ACC112 (cell line): ENCODE measurements around the gene GIMAP4.

Experiments used
- H2AFZ ChIP-seq: fragments of 200-600 bp; sonication (generic); one replicate; pipeline ENCODE4 v1.6.0; 2017; ENCODE audit warnings: antibody characterized with exemption, low read length; ENCODE audit not compliant: unreplicated experiment
- H3K27ac ChIP-seq: fragments of 200-600 bp; sonication (generic); 2 replicates; pipeline ENCODE4 v1.5.1; 2014; ENCODE audit warnings: low read depth, mild to moderate bottlenecking, antibody characterized with exemption, low read length, moderate library complexity
- H3K27me3 ChIP-seq: fragments of 200-600 bp; sonication (generic); 2 replicates; pipeline ENCODE4 v1.6.1; 2014; ENCODE audit warnings: mild to moderate bottlenecking, antibody characterized with exemption, low read length, moderate library complexity, mixed read lengths; ENCODE audit not compliant: insufficient read depth
- H3K36me3 ChIP-seq: fragments of 200-600 bp; sonication (generic); 2 replicates; pipeline ENCODE4 v1.6.1; 2016; ENCODE audit warnings: mild to moderate bottlenecking, antibody characterized with exemption, low read length, moderate library complexity, mixed read lengths; ENCODE audit not compliant: insufficient read depth
- H3K4me1 ChIP-seq: fragments of 200-600 bp; sonication (generic); one replicate; pipeline ENCODE4 v1.6.1; 2016; ENCODE audit warnings: low read length, mixed read lengths; ENCODE audit not compliant: insufficient read depth, unreplicated experiment, control insufficient read depth
- H3K4me3 ChIP-seq: fragments of 200-600 bp; sonication (generic); 2 replicates; pipeline ENCODE4 v1.5.1; 2014; ENCODE audit warnings: mild to moderate bottlenecking, low read depth, low read length
- H3K79me2 ChIP-seq: fragments of 200-600 bp; sonication (generic); one replicate; pipeline ENCODE4 v1.6.0; 2016; ENCODE audit warnings: low read length; ENCODE audit not compliant: control insufficient read depth, unreplicated experiment, insufficient read depth

Gene GIMAP4

DNA sequence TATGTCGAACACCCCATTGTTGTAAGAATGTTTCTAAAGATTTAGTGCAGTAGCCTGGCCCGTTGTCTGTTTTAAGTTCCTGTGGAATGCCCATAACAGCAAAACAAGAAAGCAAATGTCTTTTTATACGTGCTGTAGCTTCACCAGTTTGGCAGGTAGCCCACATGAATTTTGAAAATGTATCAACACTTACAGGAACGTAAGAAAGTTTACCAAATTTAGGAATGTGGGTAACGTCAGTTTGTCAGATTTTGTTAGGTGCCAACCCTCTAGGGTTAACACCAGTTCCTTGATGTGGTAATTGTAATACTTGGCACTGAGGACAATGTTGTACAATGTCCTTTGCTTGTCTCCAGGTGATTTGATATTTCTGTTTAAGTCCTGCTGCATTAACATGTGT lies 3.2 kb upstream of the GIMAP4 start:
- H2AFZ ChIP-seq = no peak overlapping the region
- H3K27ac ChIP-seq = no peak overlapping the region
- no peaks in the 10 kb centered on the region for H3K27me3 ChIP-seq
- H3K79me2 ChIP-seq = no peaks in the 10 kb centered on the region
- no peaks in the 10 kb centered on the region for H3K4me1 ChIP-seq
- H3K36me3 ChIP-seq = no peaks in the 10 kb centered on the region
- H3K4me3 ChIP-seq = no peak overlapping the region

DNA sequence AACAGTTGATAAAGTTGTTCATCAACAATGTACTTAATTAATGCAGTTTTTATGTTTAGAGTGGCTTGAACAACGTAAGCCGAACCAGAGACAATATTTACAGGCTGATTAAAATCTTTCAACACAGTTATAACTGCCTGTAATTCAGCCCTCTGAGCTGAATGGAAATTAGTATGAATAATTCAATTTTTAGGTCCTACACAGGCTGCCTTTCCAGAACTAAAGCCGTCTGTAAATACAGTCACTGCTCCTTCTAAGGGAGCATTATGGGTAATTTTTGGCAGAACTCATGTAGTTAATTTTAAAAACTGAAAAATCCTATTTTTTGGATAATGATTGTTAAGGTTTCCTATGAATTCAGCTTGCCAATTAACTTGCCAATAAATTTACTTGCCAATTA lies 2.6 kb upstream of the GIMAP4 start:
- H3K4me1 ChIP-seq = no peaks in the 10 kb centered on the region
- H3K27ac ChIP-seq = no peak overlapping the region
- H3K36me3 ChIP-seq = no peaks in the 10 kb centered on the region
- H3K27me3 ChIP-seq = no peaks in the 10 kb centered on the region
- H2AFZ ChIP-seq = no peak overlapping the region
- no peak overlapping the region for H3K4me3 ChIP-seq
- no peaks in the 10 kb centered on the region for H3K79me2 ChIP-seq

DNA sequence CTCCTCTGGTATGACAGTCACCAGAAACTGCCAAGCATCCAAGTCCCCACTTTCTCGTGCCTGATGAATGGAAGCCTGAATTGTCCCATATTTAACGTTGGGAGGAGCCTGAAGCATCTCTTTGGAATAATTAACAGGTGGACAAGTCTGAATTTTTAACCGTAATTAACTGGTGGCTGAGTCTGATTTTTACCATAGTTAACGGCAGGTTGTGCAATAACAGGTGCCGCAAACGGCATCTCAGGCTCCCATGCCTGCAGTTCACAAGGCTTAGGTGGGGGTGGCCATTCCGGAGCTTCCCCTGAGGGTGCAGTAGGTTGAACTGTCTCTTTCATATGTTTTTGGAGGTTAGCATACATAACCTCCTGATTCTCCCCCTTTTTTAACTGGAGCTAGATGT lies 2.0 kb upstream of the GIMAP4 start:
- no peak overlapping the region for H3K27ac ChIP-seq
- no peaks in the 10 kb centered on the region for H3K36me3 ChIP-seq
- no peaks in the 10 kb centered on the region for H3K4me1 ChIP-seq
- H2AFZ ChIP-seq = no peak overlapping the region
- H3K27me3 ChIP-seq = no peaks in the 10 kb centered on the region
- H3K4me3 ChIP-seq = no peak overlapping the region
- H3K79me2 ChIP-seq = no peaks in the 10 kb centered on the region

DNA sequence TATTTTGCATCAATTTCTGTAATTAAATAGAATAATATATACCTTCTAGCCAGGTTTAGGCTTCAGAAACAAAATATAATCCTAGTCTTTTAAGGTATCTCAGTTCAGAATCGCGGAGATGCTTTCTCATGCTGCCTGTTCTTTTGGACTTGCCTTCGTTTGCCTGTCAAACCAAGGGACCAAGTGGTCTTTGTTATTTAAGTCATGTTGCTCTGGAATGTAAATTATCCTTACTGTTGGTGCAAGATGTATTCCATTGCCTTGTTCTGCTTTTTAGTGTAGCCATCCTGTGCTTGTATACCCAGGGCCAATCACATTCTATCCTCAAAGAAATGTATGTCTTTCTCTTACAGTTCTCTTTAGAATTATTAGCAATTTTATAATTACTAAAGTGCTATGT lies 1.1 kb upstream of the GIMAP4 start:
- no peak overlapping the region for H2AFZ ChIP-seq
- no peak overlapping the region for H3K4me3 ChIP-seq
- no peaks in the 10 kb centered on the region for H3K36me3 ChIP-seq
- H3K4me1 ChIP-seq = no peaks in the 10 kb centered on the region
- no peaks in the 10 kb centered on the region for H3K27me3 ChIP-seq
- H3K79me2 ChIP-seq = no peaks in the 10 kb centered on the region
- H3K27ac ChIP-seq = no peak overlapping the region

DNA sequence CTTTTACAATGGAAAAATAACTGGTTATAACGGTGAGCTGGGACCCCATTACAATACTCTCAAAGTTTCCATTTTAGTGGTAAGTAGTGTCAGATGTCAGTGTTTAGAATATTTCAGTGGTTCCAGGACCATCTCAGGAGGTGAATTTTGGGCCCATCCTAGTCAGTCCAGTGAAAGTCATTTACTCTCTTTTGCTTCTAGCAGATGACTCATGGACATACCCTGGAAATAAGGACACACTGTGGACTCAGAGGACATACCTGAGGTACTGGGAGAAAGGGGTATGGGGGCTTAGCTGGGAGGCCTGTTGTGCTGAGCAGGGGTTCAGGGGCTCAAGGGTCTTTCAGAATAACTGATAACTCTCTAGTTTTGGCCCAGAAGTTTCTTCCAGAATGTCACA lies 618 bp upstream of the GIMAP4 start:
- Histone ChIP-seq H3K27me3 (no peaks in the 10 kb centered on the region), H3K79me2 (no peaks in the 10 kb centered on the region), H2AFZ (no peak overlapping the region), H3K4me3 (no peak overlapping the region), H3K4me1 (no peaks in the 10 kb centered on the region), H3K27ac (no peak overlapping the region), H3K36me3 (no peaks in the 10 kb centered on the region)

DNA sequence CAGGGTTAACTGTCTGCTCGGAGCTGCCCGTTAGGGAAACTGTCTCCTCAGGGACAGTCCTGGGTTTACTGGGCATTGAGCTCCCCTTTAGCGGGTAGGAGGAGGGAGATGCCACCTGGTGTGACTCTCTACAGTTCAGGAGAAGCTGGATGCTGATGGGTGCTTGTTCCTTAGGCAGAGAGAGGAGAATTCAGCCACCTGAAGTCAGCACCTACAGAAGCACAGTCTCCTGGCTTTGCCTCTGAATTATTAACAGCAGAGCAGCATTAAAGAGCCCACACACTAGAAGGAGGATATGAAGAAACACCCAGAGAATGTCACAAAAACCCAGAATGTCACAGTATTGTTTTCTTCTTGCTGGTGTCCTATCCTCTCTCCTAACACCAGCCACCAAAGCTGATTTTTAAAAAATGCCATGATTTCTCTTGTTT lies 696 bp downstream of the GIMAP4 start:
- no peak overlapping the region for H2AFZ ChIP-seq
- no peak overlapping the region for H3K4me3 ChIP-seq
- H3K27ac ChIP-seq = no peak overlapping the region

DNA sequence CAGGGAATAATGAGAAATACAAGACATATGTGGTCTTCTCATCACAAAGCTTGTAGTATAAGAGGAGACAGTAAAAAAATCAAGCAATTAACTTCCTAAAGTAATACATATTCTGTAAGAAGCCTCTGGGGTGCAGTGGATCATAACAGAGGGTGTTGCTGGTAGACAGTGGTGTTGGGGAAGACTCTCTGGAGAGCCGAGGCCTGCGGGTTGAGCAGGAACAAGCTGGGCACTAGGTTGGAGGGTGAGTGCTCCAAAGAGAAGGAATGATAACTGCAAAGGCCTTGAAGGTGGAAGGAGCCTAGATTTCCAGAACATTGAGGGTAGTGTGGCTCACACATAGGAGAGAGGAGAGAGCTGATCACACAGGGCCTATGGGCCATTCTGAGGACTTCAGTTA lies 1.5 kb downstream of the GIMAP4 start:
- Histone ChIP-seq H3K79me2 (no peaks in the 10 kb centered on the region), H3K4me1 (no peaks in the 10 kb centered on the region), H2AFZ (no peak overlapping the region), H3K27ac (no peak overlapping the region), H3K36me3 (no peaks in the 10 kb centered on the region), H3K27me3 (no peaks in the 10 kb centered on the region), H3K4me3 (no peak overlapping the region)

More for the DNA sequence above, 696 bp downstream of the GIMAP4 start:
- Histone ChIP-seq H3K4me1 (no peaks in the 10 kb centered on the region), H3K36me3 (no peaks in the 10 kb centered on the region), H3K79me2 (no peaks in the 10 kb centered on the region), H3K27me3 (no peaks in the 10 kb centered on the region)

DNA sequence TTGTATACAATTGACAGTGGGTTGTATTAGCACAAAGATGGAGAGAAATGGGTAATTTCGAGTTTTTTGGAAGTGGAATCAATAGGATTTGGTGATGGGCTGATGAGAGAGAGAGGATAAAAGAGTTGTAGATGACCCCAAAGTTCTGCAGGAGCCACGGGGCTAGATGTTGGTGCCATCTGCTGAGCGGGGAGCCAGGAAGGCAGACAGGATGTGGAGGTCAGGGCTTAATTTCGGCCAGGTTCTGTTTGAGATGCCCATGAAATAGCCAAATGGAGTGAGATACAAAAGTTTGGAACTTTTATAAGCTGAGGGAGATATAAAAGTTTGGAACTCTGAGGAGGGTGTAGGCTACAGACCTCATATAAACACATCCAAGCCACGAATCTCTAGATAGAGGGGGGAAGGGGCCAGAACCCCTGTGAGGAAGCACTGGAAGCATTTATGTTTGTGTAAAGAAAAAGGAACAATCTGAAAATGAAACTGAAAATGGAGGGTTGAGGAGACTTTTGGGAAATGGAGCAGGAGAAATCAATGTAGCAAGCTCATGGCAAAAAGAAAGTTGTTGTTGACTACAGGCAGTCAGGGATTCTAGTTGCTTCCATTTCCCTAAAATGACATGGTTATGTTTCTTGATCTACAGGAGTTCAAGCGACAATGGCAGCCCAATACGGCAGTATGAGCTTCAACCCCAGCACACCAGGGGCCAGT lies 2.2 kb downstream of the GIMAP4 start:
- no peaks in the 10 kb centered on the region for H3K79me2 ChIP-seq
- H3K36me3 ChIP-seq = no peaks in the 10 kb centered on the region
- H3K27ac ChIP-seq = no peak overlapping the region
- no peaks in the 10 kb centered on the region for H3K27me3 ChIP-seq
- no peak overlapping the region for H2AFZ ChIP-seq
- H3K4me1 ChIP-seq = no peaks in the 10 kb centered on the region
- H3K4me3 ChIP-seq = no peak overlapping the region

DNA sequence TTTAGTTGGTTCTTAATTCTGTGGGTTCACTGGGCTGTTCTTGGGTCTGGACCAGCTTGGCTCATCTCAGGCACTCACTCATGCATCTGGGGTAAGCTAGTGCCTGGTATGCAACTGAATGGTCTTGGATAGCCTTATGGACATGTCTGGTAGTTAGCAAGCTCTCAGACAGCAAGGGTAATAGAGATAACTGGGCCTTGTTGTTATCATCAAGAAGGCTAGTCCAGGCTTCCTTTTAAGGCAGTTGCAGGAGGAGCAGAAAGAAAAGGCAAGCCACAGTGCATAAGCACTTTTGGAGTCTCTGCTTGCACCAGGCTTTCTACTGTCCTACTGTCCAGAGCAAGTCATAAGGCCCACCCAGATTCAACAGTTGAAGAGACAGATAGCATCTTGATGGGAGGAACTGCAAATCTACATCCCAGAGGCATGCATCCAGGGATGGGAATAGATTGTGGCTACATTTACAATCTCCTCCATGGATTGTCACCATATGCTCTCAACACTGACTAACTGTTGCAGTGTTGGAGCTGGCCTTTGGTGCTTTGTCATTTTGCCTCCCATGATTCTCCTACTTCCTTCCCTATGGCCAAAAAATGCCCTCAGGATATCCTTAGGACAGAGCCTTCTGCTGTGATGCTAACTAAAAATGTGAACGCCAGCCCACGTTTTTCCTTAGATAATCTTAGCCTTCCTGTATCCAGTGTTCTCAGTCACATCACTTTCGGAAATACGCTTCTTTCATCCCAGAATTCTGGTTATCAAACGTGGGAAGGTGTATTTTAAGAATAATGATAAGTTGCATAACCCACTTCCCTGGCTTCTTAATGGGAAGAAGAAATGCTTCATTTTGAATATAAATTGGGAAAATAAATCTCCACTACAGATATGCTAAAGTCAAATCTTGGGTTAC lies 3.6 kb downstream of the GIMAP4 start:
- H2AFZ ChIP-seq = no peak overlapping the region
- no peak overlapping the region for H3K27ac ChIP-seq
- no peaks in the 10 kb centered on the region for H3K4me1 ChIP-seq
- H3K4me3 ChIP-seq = no peak overlapping the region
- H3K36me3 ChIP-seq = no peaks in the 10 kb centered on the region
- no peaks in the 10 kb centered on the region for H3K27me3 ChIP-seq
- H3K79me2 ChIP-seq = no peaks in the 10 kb centered on the region

DNA sequence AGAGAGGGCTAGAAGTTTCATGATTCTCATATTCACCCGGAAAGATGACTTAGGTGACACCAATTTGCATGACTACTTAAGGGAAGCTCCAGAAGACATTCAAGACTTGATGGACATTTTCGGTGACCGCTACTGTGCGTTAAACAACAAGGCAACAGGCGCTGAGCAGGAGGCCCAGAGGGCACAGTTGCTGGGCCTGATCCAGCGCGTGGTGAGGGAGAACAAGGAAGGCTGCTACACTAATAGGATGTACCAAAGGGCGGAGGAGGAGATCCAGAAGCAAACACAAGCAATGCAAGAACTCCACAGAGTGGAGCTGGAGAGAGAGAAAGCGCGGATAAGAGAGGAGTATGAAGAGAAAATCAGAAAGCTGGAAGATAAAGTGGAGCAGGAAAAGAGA lies 5.3 kb downstream of the GIMAP4 start:
- Histone ChIP-seq H3K36me3 (no peaks in the 10 kb centered on the region), H3K27me3 (no peaks in the 10 kb centered on the region), H3K27ac (no peak overlapping the region), H3K4me1 (no peaks in the 10 kb centered on the region), H2AFZ (no peak overlapping the region), H3K4me3 (no peak overlapping the region), H3K79me2 (no peaks in the 10 kb centered on the region)
